GF-D8 (cell line): Measurements from ENCODE around the gene MFSD2B.

Source experiments
- DNase-seq: peaks from one replicate; lab custom pipeline; 2025; lab: John Stamatoyannopoulos, UW

Gene MFSD2B

DNA sequence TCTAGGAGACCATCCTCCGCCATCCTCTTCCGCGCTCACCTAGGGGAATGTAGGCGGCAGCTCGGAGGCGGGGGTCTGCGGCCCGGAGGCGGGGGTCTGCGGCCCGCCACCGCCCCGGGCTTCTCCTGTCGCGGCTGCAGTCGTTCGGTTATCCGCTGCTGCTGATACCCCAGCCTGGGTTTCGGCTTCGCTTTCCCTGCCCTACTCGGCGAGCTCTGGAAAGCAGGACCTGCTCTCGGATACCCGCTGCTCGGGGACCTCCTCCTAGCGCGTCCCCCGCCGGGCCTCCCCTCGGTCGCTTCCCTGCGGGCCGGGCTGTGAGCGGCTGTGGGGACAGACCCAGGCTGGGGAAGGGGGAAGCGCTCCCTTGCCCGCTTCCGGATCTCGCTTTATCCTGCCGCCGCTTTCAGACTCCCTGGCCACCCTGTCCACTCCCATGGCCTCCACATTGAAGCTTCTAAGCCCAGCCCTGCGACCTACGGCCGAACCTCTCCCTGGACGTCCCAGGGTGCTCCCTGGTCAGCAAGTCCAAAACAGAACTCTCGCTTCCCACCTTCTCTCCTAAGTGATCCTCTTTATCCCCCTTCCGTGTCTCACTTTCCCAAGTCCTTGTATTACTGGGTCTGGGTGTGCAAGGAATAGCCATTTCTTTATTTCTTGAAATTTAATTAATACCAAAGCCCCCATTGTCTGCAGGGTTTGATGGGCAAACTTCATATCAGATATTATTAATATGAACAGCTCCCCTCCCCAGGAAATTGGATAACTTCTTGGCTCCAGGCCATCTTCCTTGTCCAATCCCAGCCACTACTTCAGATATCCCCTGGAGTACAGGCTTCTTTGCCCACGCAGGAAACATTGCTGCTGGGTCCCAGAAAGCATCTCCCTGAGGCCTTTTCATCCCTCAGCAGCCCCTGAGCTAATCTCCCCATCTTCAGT is 40.4 kb downstream of the MFSD2B start:
- no peak for DNase-seq

DNA sequence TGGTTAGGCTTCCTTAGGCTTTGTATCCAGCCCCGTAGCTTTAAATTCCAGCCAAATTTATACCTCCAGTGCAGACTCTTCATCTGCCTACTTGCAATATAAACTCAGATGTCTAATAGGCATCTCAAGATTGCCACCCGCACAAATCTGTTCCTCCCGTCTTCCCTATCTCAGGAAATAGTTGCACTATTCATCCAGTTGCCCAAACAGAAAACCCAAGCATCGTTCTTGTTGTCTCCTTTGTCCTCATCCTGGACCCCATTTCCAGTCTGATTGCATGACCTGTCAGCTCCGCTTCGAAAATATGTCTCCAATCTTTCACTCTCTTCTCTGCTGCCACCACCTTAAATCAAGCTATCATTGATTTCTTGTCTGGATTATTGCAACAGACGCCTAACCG is 41.9 kb downstream of the MFSD2B start:
- no peak for DNase-seq

- DNase-seq: no peak
Measured at GRCh38 chr2:24052951-24053350, 43.1 kb downstream of the MFSD2B start.

DNA sequence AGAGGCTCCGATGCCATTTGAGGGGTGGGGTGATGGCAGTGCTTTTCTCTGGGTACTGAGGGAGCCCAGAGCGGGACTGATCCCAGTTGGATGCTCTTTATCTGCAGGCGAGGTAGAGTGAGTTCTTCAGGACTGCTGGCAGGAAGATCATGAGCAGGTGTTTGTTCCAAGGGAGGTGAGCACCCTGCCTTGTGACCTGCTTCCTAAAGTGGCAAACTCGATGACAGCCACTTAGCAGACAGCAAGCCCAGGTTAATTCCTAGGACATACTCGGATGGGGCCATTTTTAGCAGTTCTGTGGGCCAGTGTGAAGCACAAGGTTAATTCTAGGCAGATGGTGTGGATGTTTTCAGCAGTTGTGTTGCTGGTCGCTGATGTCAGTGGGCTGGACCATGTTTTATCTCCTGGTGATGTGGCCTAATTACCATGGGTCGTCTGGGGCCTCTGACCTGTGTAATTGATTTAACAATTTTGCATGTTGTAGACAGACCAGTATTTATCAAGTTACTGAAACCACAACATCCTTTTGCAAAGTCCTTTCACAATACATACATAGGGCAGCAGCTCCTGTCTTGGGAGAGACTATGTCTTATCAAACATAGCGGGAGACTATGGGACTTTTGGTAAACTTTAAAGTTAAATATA is 44.6 kb downstream of the MFSD2B start:
- DNase-seq: no peak

GRCh38 chr2:24055750-24056149 is 45.9 kb downstream of the MFSD2B start:
- DNase-seq: no peak

- no peak for DNase-seq
Measured at GRCh38 chr2:24058564-24059271, 48.8 kb downstream of the MFSD2B start.

DNA sequence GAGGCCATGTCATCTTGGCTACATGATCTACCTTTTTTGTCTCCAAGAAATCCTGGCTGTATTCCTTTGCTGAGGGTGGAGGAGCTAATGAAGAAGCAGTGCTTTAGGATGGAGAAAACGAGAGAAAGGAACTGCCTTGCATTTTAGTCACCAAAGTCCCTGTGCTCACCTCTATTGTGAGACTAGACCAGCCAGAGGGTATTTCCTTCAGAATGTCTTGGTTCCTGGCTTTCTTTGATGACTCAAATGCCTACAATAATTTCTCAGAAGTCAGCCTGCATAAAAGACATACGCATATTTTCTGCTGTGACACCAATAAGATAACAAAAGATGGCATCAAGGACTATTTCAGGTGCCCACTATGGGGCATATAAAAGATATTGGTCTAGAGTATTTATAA is 55.5 kb downstream of the MFSD2B start:
- no peak for DNase-seq

DNA sequence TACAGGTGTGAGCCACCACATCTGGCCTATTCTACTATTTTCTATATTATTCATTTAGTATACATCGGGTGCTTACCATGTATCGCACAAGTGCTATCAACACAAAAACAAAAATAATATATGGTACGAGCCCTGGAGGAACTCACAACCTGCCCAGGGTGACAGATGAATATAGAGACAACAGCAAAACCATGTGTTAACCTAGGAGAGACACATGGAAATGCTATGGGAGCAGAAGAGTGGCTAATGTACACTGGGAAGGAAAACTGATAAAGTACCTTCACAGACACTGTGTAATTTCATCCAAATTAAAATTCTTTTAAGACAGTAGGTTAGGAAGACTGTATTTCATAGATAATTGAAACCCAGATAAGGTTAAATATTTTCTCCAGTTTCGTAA is 62.4 kb downstream of the MFSD2B start:
- no peak for DNase-seq

GRCh38 chr2:24073816-24074215 is 63.9 kb downstream of the MFSD2B start:
- no peak for DNase-seq

- no peak for DNase-seq
Measured at GRCh38 chr2:24075259-24075658, 65.4 kb downstream of the MFSD2B start.
